Gastrocnemius medialis (tissue), 4 donors: Measurements from ENCODE around the gene TULP3.

Experiments used
- POLR2A ChIP-seq, 2 donors: fragments of 450-650 bp; IDR thresholded peaks; one replicate each; pipeline ENCODE4 v1.6.1; 2017; ENCODE audit warnings: antibody characterized with exemption in 2 of 2, mild to moderate bottlenecking in 2 of 2, moderate library complexity in 2 of 2
- TF ChIP-seq, protein P1 (sequence below), 5 experiments: fragments of 450-650 bp in 3 of 5; fragments of 200-600 bp in 2 of 5; sonication (generic) in 2 of 5; IDR thresholded peaks in 4 of 5; conservative IDR thresholded peaks in 1 of 5; 1 replicate in 4 of 5; 2 replicates in 1 of 5; pipeline ENCODE4 v1.5.1; 2016 to 2019; ENCODE audit warnings: antibody characterized with exemption in 5 of 5, mild to moderate bottlenecking in 3 of 5, moderate library complexity in 3 of 5

- no peak for TF ChIP-seq POLR2A (IDR thresholded peaks at IDR 0.05)
- TF ChIP-seq, protein P1, sequence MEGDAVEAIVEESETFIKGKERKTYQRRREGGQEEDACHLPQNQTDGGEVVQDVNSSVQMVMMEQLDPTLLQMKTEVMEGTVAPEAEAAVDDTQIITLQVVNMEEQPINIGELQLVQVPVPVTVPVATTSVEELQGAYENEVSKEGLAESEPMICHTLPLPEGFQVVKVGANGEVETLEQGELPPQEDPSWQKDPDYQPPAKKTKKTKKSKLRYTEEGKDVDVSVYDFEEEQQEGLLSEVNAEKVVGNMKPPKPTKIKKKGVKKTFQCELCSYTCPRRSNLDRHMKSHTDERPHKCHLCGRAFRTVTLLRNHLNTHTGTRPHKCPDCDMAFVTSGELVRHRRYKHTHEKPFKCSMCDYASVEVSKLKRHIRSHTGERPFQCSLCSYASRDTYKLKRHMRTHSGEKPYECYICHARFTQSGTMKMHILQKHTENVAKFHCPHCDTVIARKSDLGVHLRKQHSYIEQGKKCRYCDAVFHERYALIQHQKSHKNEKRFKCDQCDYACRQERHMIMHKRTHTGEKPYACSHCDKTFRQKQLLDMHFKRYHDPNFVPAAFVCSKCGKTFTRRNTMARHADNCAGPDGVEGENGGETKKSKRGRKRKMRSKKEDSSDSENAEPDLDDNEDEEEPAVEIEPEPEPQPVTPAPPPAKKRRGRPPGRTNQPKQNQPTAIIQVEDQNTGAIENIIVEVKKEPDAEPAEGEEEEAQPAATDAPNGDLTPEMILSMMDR (IDR thresholded peaks at IDR 0.05 in 4 of 5, conservative IDR thresholded peaks at IDR 0.05 in 1 of 5) = no peak
These were observed 68.5 kb downstream of the TULP3 start, which contains the start of gene TEAD4 for GRCh38 chr12:2959192-2959504.
